B cell (primary cell): Measurements from ENCODE around the gene RAD51.

Source experiments
- CTCF ChIP-seq: fragments of 200-600 bp; IDR thresholded peaks from one replicate; pipeline ENCODE4 v1.8.0; 2022; ENCODE audit warnings: antibody characterized with exemption, mild to moderate bottlenecking
- EZH2 ChIP-seq: IDR thresholded peaks from 2 replicates; pipeline ENCODE4 v1.6.1; 2012; ENCODE audit warnings: borderline replicate concordance, low read depth, mild to moderate bottlenecking, moderate library complexity, low read length; ENCODE audit not compliant: insufficient read depth, poor library complexity, severe bottlenecking

- TF ChIP-seq EZH2 (no peak), CTCF (no peak)
Observed at GRCh38 chr15:40775007-40775406, 80.0 kb downstream of the RAD51 start.
